WTC11 (cell line): ENCODE data around the gene KCNMA1. TPM values are rescaled to one million over a fixed set of nuclear protein-coding genes. Genes with fewer than 3 reads are reported as not detected.

Experiments used
- ATAC-seq: fragments of 200-7000 bp; cut with Tn5 transposase; 2 replicates; pipeline ENCODE4 v1.10.0; 2021; ENCODE audit warnings: mild to moderate bottlenecking, moderate library complexity
- CTCF ChIA-PET: fragments of 300-600 bp; sonication (Branson Sonifier 250); formaldehyde crosslinking; loops from one replicate; lab custom pipeline; 2021; ENCODE audit warnings: antibody characterized with exemption; lab: Charles Lee
- POLR2A ChIA-PET: fragments of 350-600 bp; sonication (Branson Sonifier 250); formaldehyde crosslinking; loops from one replicate; lab custom pipeline; 2021; ENCODE audit warnings: antibody characterized with exemption; lab: Charles Lee
- DNase-seq: peaks from one replicate; pipeline ENCODE4 v3.0.0; 2021; ENCODE audit warnings: low spot score
- H3K27ac Mint-ChIP-seq: 2 replicates; pipeline ENCODE4 v1.8.0; 2021; ENCODE audit warnings: mixed read lengths
- H3K27me3 Mint-ChIP-seq: 2 replicates; pipeline ENCODE4 v1.8.0; 2021; ENCODE audit warnings: low read depth, mild to moderate bottlenecking, moderate library complexity, mixed read lengths
- H3K36me3 Mint-ChIP-seq: 2 replicates; pipeline ENCODE4 v1.8.0; 2021; ENCODE audit warnings: mixed read lengths
- H3K4me1 Mint-ChIP-seq: 2 replicates; pipeline ENCODE4 v1.8.0; 2022; ENCODE audit warnings: mixed read lengths
- H3K4me3 Mint-ChIP-seq: 2 replicates; pipeline ENCODE4 v1.8.0; 2021; ENCODE audit warnings: mild to moderate bottlenecking, moderate library complexity, mixed read lengths
- H3K9me3 Mint-ChIP-seq: 2 replicates; pipeline ENCODE4 v1.8.0; 2021; ENCODE audit warnings: mixed read lengths
- ATF1 ChIP-seq: sonication (generic); formaldehyde crosslinking; IDR thresholded peaks from 2 replicates; pipeline ENCODE4 v1.8.1; 2023; ENCODE audit warnings: mild to moderate bottlenecking, moderate library complexity, missing genetic modification reagents
- ATF6 ChIP-seq: sonication (generic); formaldehyde crosslinking; IDR thresholded peaks from 2 replicates; pipeline ENCODE4 v1.8.1; 2023; ENCODE audit warnings: mild to moderate bottlenecking, missing genetic modification reagents
- CBFB ChIP-seq: sonication (generic); formaldehyde crosslinking; IDR thresholded peaks from 2 replicates; pipeline ENCODE4 v1.8.1; 2022; ENCODE audit warnings: mild to moderate bottlenecking, low read depth, missing genetic modification reagents
- CTCF ChIP-seq: fragments of 200-600 bp; IDR thresholded peaks from 2 replicates; pipeline ENCODE4 v1.8.0; 2022; ENCODE audit warnings: antibody characterized with exemption
- E2F1 ChIP-seq: sonication (generic); formaldehyde crosslinking; IDR thresholded peaks from 2 replicates; pipeline ENCODE4 v1.8.0; 2022; ENCODE audit warnings: mild to moderate bottlenecking, missing genetic modification reagents
- EMX1 ChIP-seq: fragments of 250-450 bp; sonication (Bioruptor Pico); IDR thresholded peaks from 2 replicates; pipeline ENCODE4 v1.8.0; 2021; ENCODE audit warnings: mild to moderate bottlenecking
- ETV6 ChIP-seq: sonication (generic); formaldehyde crosslinking; IDR thresholded peaks from 2 replicates; pipeline ENCODE4 v1.8.1; 2022; ENCODE audit warnings: mild to moderate bottlenecking, missing genetic modification reagents
- NFE2L1 ChIP-seq: sonication (generic); formaldehyde crosslinking; IDR thresholded peaks from 2 replicates; pipeline ENCODE4 v1.8.1; 2023; ENCODE audit warnings: missing genetic modification reagents
- NFYB ChIP-seq: sonication (generic); formaldehyde crosslinking; conservative IDR thresholded peaks from 2 replicates; pipeline ENCODE4 v1.8.0; 2022; ENCODE audit warnings: low read depth, missing genetic modification reagents
- PRDM15 ChIP-seq: sonication (generic); formaldehyde crosslinking; IDR thresholded peaks from 2 replicates; pipeline ENCODE4 v1.8.0; 2022; ENCODE audit warnings: missing genetic modification reagents
- RORB ChIP-seq: fragments of 250-450 bp; sonication (Bioruptor Pico); IDR thresholded peaks from 2 replicates; pipeline ENCODE4 v1.9.0; 2021; ENCODE audit warnings: mild to moderate bottlenecking
- SMAD4 ChIP-seq: sonication (generic); formaldehyde crosslinking; IDR thresholded peaks from 2 replicates; pipeline ENCODE4 v1.8.0; 2022; ENCODE audit warnings: mild to moderate bottlenecking, missing genetic modification reagents
- SOX15 ChIP-seq: fragments of 250-450 bp; sonication (Bioruptor Pico); IDR thresholded peaks from 2 replicates; pipeline ENCODE4 v1.9.0; 2021; ENCODE audit warnings: mild to moderate bottlenecking
- SP1 ChIP-seq: sonication (generic); formaldehyde crosslinking; conservative IDR thresholded peaks from 2 replicates; pipeline ENCODE4 v1.8.1; 2022; ENCODE audit warnings: missing genetic modification reagents
- STAT6 ChIP-seq: sonication (generic); formaldehyde crosslinking; conservative IDR thresholded peaks from 2 replicates; pipeline ENCODE4 v1.8.1; 2023; ENCODE audit warnings: mild to moderate bottlenecking, low read depth, missing genetic modification reagents, moderate library complexity
- TP53 ChIP-seq: sonication (generic); formaldehyde crosslinking; IDR thresholded peaks from 2 replicates; pipeline ENCODE4 v1.8.1; 2023; ENCODE audit warnings: mild to moderate bottlenecking, missing genetic modification reagents
- ZNF121 ChIP-seq: sonication (generic); formaldehyde crosslinking; IDR thresholded peaks from 2 replicates; pipeline ENCODE4 v1.8.0; 2023; ENCODE audit warnings: missing genetic modification reagents
- ZNF138 ChIP-seq: sonication (generic); formaldehyde crosslinking; conservative IDR thresholded peaks from 2 replicates; pipeline ENCODE4 v1.8.1; 2022; ENCODE audit warnings: mild to moderate bottlenecking, moderate library complexity, missing genetic modification reagents
- ZNF671 ChIP-seq: fragments of 250-450 bp; sonication (Bioruptor Pico); IDR thresholded peaks from 2 replicates; pipeline ENCODE4 v1.8.0; 2021; ENCODE audit warnings: mild to moderate bottlenecking
- total RNA-seq: library from RNA; stranded (reverse); gene quantifications from 3 replicates; pipeline ENCODE4 v1.2.3, GENCODE V29; 2021
- TF ChIP-seq, protein P1 (sequence below): sonication (generic); formaldehyde crosslinking; IDR thresholded peaks from 2 replicates; pipeline ENCODE4 v1.8.0; 2022; ENCODE audit warnings: mild to moderate bottlenecking, missing genetic modification reagents

KCNMA1 gene
- total RNA-seq, 1 experiment from 2014 or later: 7.3 TPM

DNA sequence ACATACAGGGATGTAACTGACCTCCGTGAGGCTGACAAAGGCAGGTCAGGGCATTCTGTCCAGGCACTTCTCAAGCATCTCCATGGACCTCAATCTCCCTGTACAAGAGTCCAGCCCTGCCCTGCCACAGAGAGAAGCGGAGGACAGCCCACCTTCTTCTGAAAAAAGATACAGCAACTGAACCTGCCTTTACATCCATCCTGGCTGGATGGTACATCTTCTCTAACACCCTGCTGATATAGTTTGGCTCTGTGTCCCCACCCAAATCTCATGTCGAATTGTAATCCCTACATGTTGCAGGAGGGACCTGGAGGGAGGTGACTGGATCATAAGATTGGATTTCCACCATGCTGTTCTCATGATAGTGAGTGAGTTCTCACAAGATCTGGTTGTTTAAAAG is 40.5 kb upstream of the KCNMA1 start:
- H3K9me3 Mint-ChIP-seq: peaks cover 6% of the 10 kb centered on the region
- CTCF ChIA-PET: no interaction called here
- DNase-seq: no peak

More for the DNA sequence above, 40.5 kb upstream of the KCNMA1 start:
- Mint-ChIP-seq H3K27ac (no peak overlapping the region), H3K4me1 (peaks cover 12% of the 10 kb centered on the region), H3K36me3 (no peaks in the 10 kb centered on the region), H3K27me3 (no peaks in the 10 kb centered on the region; the same call in 1 of the 2 replicates), H3K4me3 (no peak overlapping the region)
- no peak for ATAC-seq
- POLR2A ChIA-PET: no interaction called here
- no peak for TF ChIP-seq NFE2L1 (CRISPR knock-in tag)
- TF ChIP-seq SMAD4: no peak
- TF ChIP-seq, protein P1, sequence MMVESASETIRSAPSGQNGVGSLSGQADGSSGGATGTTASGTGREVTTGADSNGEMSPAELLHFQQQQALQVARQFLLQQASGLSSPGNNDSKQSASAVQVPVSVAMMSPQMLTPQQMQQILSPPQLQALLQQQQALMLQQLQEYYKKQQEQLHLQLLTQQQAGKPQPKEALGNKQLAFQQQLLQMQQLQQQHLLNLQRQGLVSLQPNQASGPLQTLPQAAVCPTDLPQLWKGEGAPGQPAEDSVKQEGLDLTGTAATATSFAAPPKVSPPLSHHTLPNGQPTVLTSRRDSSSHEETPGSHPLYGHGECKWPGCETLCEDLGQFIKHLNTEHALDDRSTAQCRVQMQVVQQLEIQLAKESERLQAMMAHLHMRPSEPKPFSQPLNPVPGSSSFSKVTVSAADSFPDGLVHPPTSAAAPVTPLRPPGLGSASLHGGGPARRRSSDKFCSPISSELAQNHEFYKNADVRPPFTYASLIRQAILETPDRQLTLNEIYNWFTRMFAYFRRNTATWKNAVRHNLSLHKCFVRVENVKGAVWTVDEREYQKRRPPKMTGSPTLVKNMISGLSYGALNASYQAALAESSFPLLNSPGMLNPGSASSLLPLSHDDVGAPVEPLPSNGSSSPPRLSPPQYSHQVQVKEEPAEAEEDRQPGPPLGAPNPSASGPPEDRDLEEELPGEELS (CRISPR knock-in tag): no peak
- TF ChIP-seq PRDM15 (CRISPR knock-in tag): no peak
- TF ChIP-seq ATF1: no peak
- TF ChIP-seq TP53: no peak
- no peak for TF ChIP-seq CTCF
- no peak for TF ChIP-seq ZNF138 (CRISPR knock-in tag)
- no peak for TF ChIP-seq EMX1 (CRISPR knock-in tag)
- TF ChIP-seq ZNF121 (CRISPR knock-in tag): no peak
- TF ChIP-seq ZNF671 (CRISPR knock-in tag): no peak
- no peak for TF ChIP-seq ETV6 (CRISPR knock-in tag)
- TF ChIP-seq E2F1 (CRISPR knock-in tag): no peak
- TF ChIP-seq SOX15 (CRISPR knock-in tag): no peak
- TF ChIP-seq RORB (CRISPR knock-in tag): no peak
- no peak for TF ChIP-seq STAT6
- TF ChIP-seq SP1 (CRISPR knock-in tag): no peak
- no peak for TF ChIP-seq ATF6 (CRISPR knock-in tag)
- TF ChIP-seq CBFB (CRISPR knock-in tag): no peak
- TF ChIP-seq NFYB: no peak
